GM21786 (cell line): Measurements from ENCODE around the gene SCLY.

Experiments used
- ATAC-seq: cut with Tn5 transposase; IDR thresholded peaks from one replicate; pipeline ENCODE4 v1.9.1; 2021; ENCODE audit not compliant: unreplicated experiment

Gene SCLY

DNA sequence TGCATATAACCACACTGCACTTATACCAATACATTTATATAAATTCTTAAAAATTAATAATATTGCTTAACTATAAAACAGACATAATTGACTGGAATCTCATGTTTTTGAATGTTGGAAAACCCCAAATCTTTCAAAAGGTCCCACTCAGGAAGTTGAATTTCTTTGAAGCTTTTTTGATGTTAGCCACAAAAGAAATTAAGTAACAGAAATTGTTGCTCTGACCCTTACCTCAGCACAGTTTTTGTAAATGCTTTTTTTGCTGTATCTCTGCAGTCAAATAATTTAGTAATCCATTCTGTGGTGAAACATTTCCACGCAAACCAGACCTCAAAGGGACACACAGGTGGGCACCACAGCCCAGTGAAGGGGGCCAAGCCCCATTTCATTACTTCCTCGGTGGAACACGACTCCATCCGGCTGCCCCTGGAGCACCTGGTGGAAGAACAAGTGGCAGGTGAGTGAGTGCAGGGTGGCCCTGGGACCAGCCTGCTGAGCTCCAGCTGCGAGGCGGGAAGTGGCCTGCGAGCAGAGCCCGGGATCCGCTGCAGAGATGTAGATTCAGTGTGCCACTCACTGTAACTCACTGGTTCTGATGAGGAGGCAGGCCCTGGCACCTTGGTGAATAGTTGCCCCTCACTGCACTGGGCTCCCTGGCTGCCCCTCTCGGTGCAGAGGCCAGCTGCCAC is 8.4 kb downstream of the SCLY start:
- no peak for ATAC-seq

DNA sequence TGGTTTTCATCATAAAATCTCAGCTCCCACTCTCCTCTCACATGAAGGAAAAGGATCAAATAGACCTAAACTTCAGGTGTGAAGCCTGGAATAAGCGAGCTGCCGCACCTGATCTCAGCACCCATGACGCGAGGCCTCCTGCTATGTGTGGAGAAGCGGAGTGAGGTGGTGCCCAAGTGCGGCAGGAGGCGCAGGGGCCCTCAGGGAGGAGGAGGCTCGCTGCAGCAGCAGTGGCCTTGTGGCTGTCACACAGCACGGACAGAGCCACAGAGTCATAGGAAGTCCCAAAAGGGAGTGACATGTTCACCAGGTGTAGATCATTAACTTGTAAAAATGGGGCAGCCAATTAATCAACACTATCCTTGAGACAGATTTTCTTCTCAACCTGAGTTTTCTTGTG is 9.1 kb downstream of the SCLY start:
- ATAC-seq = no peak

DNA sequence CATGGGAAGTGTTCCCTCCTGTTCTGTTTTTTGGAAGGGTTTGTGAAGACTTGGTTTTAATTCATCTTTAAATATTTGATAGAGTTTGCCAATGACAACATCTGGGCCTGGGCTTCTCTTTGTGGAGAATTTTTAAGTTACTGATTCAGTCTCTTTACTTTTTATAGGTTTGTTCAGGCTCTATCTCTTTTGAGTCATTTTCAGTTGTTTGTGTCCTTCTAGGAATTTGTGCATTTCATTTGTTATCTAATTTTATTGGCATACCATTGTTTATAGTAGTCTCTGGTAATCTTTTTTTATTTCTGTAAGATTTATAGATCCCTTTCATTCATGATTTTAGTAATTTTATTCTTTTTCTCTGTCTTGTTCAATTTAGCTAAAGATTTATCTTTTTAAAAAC is 14.6 kb downstream of the SCLY start:
- no peak for ATAC-seq

DNA sequence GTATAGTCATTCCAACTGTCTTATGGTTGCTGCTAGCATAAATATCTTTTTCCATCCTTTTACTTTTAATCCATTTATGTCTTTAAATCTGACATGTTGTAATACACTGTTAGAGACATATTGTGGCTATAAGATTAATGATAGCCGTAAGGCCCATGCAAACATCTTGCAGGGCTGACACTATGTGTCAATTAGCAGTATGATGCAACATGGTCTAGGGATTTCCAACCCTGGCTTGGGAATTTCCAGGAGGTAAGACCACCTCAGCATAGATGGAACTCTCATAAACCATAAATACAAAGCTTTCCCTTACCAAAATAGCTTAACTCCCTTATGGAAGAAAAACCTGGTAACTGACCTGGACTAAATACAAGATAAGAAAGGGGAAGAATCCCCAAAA is 16.5 kb downstream of the SCLY start:
- ATAC-seq = no peak

DNA sequence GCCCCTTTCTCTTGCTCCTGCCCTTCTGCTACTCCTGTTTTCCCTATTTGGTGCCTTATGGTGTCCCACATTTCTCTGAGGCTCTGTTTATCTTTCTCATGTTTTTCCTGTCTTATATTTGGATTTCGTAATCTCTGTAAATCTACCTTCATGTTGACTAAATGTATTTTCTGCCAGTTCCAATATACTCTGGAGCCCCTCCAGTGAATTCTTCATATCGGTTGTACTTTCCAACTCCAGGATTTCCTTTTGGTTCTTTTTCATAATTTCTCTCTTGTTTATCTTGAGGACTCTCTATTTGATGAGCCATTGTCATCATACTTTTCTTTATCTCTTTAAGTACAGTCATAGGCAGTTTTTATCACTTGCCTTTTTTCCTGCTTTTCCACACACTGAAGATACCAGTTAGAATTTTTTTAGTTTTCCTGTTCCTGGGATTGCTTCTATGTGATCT is 19.1 kb downstream of the SCLY start:
- ATAC-seq = no peak

DNA sequence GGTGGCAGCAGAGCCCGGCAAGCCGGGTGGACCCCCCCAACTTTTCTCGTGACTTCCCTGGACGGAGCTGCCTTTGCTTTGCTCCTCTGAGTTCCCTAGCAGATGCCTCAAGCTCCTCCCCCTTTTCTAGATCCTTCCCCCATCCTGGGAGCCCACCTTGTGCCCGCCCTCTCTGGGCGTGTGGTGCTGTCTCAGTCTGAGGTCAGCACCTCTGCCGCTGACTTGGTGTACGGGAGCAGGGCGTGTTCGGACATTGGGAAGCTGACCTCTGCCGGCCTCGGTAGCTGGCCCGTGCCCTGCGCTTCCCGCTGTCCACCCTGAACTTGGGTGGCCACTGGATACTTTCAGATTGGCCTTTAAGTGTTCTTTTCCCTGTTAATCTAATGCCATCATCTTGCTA is 19.7 kb downstream of the SCLY start:
- no peak for ATAC-seq

DNA sequence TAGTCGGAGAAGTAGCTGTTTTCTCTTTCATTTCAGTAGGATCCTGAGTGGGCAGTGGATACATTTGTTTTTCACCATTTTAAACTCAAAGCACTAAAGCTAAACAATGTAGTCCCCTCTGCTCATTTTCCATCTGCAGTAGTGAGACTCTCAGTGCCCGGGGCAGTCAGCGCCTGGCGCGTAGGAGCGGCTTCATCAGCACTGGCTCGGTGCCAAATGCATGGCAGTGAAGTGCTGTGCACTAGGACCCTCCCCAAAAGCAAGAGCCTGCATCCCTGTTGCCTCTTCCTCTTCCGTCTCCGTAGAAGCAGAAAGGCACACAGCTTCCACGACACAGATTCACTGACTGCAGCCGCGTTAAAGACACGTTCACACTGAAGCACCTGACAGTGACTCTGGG is 20.3 kb downstream of the SCLY start:
- ATAC-seq = no peak

DNA sequence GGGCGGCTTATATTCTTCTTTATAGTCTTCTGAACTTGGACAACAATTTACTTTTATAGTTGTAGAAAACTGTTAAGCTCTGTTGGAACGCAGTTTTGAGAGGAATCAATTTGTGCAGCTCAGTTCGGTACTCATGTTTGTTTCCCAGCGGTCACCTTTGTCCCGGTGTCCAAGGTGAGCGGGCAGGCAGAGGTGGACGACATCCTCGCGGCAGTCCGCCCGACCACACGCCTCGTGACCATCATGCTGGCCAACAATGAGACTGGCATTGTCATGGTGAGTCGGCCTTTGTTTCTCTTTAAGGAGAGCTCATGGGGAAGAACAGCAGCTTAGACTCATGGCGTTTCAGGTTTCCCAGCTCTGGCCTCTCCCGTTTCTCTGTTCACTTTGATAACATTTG is 20.8 kb downstream of the SCLY start:
- no peak for ATAC-seq

DNA sequence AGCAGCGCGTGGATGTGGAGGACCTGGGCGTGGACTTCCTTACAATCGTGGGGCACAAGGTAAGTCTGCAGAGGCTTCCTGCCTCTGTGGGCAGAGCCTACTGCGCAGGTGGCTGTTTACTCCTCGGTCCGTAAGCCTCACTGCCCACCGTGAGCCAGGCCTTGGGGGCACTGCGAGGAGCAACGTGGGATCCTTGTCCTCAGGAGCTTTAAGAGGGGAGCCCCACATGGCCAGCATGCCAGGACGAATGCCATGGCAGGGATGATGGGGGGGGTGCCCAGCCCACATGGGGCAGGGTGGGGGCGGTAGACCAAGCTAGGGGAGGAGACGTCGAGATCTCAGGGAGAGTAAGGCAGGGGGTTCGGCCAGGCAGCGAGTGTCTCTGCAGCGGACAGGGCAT is 21.4 kb downstream of the SCLY start:
- no peak for ATAC-seq

DNA sequence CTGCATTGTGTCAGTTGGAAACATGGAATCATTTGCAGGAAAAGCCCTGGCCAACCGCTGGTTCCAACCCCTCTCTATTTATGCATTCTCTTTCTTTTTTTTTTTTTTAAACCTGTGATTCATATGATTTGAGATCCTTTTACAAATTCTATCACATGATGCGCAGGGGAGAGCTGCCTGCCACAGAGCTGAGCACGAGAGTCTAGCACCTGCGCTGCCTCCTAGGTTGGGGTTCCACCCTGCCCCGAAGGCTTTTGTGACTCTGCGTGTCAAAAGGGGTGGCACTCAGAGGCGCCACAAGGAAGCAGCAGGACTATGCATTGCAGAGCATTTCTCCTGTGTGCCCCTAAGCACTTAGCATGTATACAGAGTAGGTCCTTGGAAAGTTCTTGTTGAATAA is 22.0 kb downstream of the SCLY start:
- no peak for ATAC-seq

DNA sequence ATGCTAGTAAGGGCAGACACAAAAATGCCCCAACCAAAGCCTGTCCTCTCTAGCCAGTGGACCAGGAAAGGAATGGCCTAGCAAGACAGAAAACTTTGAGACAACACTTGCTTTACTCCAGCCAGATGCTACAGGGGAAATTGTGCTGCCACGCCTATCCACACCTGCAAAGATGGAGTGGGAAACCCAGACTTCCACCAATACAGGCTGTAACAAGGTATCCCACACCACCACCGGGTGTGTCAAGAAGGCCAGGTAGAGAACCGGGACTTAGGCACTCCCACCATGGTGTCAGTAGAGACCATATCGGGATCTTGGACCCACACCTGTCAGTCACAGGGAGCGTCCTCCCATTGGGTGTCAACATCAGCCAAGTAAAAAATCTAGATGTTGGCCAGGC is 23.1 kb downstream of the SCLY start:
- ATAC-seq = no peak

DNA sequence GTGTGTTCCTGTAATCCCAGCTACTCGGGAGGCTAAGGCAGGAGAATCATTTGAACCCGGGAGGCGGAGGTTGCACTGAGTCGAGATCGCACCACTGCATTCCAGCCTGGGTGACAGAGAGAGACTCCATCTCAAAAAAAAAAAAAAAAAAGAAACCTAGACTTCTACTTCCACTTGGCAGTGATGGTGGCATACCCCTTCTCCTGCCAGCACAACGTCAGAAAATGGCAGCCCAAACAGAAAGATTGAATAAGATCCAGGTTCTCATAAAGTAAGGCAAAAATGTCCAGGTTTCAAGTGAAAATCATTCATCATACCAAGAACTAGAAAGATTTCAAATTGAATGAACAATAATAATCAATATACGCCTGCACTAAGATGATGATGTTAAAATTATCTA is 24.0 kb downstream of the SCLY start:
- no peak for ATAC-seq

DNA sequence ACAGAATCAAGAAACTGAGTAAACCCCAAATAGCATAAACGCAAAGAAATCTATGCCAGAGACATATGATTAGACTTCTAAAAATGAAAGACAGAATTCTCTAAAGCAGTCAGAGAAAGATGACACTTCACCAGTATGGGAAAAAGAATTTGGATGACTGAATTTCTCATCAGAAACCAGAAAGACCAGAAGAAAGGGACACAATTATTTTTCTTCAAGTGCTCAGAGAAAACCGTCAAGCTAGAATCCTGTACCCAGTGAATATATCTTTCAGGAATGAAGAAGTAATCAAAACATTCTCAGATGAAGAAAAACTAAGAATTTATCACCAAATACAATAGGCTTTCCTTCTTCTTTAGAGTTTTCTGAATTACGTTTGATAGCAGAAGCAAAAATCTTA is 25.1 kb downstream of the SCLY start:
- no peak for ATAC-seq

DNA sequence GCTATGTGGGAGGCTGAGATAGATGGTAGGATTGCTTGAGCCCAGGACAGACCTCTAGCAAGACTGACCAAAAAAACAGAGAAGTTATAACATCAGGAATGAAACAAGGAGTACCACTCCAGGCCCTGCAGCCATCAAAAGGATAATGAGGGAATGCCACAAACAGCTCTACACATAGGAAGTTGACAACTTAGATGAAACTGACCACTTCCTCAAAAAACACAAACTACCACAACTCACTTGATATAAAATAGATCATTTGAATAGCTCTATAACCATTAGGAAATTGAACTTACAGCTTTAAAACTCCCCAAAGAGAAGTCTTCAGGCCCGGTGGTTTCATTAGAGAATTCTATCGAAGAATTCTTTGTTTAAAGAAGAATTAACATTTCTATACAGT is 26.4 kb downstream of the SCLY start:
- ATAC-seq = no peak

DNA sequence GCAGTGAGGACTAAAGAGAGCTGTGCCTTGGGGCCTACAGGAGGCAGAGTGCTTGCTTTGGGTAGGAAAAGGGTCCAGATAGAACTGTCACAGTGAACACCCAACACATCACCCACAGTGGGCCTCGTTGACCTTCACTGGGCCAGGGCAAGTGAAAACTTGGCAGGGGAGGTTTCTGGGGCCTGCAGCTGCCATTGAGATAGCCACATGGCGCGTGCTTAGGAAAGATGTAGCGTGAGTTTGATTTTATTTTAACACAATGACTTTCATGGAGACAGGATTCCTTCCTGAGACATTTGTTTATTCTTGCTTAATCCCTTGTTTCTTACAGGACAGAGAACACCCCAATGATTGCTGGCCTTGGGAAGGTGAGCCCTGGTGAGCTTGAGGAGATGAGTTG is 30.1 kb downstream of the SCLY start:
- no peak for ATAC-seq

DNA sequence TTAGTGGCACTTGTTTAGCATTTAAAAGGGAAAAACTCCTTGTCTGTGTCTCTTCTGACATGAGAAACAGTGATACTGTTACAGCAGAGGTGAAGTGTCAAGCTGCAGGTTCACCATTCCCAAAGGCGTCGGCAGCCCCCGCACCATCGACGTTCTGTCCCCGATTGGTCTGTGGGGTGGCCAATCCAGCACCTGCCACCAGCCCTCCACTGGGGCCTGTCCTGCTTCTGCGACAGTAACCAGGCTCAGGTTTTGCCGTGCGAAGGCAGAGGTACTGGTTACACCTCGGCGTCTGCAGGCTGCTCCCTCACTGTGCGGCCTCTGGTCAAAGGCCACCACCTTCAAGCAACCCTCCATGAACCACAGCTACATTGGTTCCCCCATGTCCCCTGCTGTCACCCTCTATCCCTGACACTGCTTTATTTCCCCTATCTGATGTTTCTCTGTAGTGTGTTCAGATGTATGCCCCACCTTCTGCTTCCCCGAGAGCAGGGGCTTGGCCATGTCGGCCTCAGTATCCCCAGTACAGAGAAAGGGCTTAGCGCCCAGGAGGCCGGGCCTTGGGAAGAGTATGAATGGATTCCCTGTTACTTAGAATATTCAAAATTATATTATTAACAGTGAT is 30.7 kb downstream of the SCLY start:
- no peak for ATAC-seq

DNA sequence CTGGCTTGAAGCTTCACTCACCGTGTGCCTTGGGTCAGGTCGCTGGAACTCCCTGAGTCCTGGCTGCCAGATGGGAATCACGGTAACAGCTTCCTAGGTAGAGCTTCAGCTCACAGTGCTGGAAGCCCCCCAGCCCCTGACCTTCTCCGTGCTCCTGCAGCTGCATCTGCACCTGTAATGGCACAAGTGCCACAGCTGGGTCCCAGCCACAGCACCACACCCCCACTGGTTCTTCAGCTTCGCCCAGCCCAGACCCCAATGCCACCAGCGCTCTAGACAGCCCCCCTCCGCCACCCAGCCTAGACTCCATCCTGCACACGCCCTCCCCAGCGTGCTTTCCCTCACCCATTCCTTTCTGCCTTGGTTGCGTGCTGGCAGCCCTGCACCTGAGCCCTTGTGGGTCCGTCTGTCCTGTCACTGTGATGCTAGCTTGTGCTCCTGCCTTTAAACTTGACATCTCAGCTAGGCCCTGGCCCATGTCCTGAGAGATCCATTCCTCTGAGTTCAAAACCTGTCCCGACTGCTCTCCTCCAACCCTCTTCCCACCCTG is 31.8 kb downstream of the SCLY start:
- ATAC-seq = no peak

DNA sequence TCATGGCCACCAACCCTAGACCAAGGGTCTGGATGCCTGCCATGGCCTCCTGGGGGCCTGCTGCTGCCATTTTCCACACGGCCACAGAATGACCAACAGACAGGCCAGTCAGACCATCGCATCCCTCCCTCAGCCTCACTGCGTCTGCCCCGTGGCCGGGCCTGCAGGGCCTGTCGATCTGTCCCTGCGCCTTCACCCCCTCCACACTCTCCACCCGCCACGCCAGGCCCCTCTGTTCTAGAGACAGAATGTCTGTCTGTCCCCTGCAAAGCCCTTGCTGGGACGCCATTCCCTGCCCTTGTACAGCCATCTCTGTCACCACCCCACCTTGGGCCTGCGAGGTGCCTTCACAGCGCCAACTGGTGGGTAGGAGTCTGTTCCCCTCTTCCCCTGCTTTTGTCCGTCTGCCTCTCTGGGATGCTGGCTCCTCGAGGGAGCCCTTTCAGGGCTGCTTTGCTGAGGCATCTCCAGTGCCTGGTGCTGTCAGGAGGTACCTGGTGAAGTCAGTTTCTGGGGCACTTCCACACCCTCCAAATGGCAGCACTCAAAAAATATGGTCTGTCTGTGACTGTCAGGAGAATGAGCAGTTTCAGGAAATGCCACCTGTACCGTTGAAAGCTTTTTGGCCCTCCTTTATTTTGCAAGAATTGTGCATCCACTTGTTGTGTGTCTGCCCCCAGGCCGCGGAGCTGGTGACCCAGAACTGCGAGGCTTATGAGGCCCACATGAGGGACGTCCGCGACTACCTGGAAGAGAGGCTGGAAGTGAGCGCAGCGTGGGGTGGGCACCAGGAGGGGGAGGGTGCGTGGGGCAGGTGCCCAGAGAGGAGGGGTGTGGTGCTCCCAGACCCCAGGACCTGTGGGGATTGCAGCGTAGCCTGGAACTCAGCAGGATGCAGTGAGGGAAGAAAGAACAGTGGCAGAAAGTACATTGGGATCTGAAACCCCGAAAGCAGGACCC is 32.7 kb downstream of the SCLY start:
- no peak for ATAC-seq

DNA sequence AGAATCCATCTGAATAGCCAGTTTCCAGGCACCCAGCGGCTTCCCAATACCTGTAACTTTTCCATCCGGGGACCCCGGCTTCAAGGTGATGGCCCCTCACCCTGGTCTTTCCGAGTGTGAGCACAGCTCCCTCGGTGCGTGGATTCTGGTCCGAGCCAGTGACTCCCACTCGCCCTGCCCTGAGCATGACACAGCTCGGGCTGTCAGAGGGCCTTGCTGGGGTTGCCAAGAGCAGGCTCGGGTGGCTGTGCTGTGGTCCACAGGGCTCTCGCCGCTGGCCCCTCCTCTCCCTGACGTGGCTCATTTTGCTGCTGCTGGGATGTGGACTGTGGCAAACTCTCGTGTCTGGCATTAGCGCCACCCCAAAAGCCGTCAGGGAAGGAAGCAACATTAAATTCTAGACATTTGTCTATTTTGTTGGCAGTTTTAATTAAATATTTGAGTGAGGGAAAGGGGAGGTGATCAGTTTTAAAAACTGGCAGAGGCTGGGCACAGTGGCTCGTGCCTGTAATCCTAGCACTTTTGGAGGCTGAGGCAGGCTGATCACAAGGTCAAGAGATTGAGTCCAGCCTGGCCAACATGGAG is 33.7 kb downstream of the SCLY start:
- no peak for ATAC-seq

DNA sequence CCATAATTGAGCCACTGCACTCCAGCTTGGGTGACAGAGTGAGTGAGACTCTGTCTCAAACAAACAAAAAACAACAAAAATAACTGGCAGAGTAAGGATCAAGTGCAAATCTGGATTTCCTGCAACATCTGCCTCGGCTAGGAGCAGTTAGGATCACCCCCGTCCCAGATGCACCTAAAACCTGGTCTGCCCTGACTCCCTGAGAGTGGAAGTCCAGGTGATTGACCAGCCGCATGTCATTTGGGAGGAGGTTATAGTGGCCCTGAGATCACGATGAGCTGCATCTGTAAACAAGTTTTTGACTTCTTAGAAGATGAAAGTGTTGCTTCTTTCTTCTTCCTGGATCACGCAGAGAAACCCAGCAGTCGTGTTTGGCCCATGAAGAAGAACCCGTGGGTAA is 34.3 kb downstream of the SCLY start:
- no peak for ATAC-seq

DNA sequence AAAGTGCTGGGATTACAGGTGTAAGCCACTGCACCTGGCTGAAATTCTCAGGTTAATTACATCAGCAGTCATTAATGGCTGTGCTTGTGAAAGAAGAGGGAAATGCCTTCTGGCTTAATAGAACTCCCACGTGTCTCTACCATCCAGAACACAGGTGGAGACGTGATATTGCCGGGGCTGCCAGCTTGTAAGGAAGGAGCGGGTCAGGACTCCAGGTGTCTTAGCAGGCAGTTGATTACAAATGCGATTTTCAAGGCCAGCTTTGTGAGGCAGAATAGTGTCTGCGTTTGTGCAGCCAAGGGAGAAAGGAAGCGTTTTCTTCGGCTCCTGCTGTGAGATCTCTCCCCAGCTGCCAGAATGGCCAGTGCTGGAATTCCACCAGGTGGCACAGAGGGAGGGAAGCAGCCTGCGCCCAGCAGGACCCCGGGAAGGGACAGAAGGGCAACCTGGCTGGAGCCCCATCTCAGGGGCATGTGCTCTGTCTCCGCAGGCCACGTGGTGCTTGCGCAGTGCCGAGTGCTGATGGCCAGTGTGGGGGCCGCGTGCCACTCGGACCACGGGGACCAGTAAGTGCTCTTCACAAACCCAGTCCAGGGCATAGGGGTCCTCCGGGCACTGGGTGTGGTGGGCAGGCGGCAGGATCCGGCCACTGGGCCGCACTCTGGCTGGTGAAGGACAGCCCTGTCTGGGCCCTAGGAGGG is 35.7 kb downstream of the SCLY start:
- ATAC-seq = no peak
